Stomach (tissue), 4 donors: Measurements from ENCODE around the gene BOD1L1.

ENCODE experiments used
- POLR2A ChIP-seq, 4 donors: fragments of 450-650 bp; IDR thresholded peaks; one replicate each; pipeline ENCODE4 v1.6.1; 2016; ENCODE audit warnings: antibody characterized with exemption in 4 of 4, control low read depth in 2 of 4, mild to moderate bottlenecking in 1 of 4, moderate library complexity in 1 of 4
- POLR2AphosphoS5 ChIP-seq, 3 donors: sonication (generic); formaldehyde crosslinking; IDR thresholded peaks; one replicate each; pipeline ENCODE4 v1.6.1; 2016; ENCODE audit warnings: antibody characterized with exemption in 3 of 3
- TF ChIP-seq, protein P1 (sequence below), 7 experiments: fragments of 450-650 bp in 4 of 7; fragments of 200-600 bp in 3 of 7; sonication (generic) in 3 of 7; IDR thresholded peaks; one replicate each; pipeline ENCODE4 v1.5.1; 2016 to 2019; ENCODE audit warnings: antibody characterized with exemption in 7 of 7, control low read depth in 2 of 7, mild to moderate bottlenecking in 1 of 7

DNA sequence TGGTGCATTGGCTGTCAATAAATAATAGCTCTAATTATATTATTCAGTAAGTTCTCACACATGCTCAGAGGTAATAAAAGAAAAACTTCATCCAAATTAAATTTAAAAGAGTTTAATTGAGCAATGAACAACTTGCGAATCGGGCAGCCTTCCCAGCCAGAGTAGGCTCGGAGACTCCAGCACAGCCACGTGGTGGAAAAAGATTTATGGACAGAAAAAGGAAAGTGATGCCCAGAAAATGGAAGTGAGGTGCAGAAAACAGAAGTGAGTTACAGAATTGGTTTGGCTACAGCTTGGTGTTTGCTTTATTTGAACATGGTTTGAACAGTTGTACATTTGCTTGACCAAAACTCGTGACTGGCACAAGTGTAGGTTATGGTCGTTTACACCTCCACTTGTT, 13.6 kb upstream of the BOD1L1 start:
- TF ChIP-seq POLR2A (IDR thresholded peaks at IDR 0.05) (no peak), POLR2AphosphoS5 (IDR thresholded peaks at IDR 0.05) (no peak)
- TF ChIP-seq, protein P1, sequence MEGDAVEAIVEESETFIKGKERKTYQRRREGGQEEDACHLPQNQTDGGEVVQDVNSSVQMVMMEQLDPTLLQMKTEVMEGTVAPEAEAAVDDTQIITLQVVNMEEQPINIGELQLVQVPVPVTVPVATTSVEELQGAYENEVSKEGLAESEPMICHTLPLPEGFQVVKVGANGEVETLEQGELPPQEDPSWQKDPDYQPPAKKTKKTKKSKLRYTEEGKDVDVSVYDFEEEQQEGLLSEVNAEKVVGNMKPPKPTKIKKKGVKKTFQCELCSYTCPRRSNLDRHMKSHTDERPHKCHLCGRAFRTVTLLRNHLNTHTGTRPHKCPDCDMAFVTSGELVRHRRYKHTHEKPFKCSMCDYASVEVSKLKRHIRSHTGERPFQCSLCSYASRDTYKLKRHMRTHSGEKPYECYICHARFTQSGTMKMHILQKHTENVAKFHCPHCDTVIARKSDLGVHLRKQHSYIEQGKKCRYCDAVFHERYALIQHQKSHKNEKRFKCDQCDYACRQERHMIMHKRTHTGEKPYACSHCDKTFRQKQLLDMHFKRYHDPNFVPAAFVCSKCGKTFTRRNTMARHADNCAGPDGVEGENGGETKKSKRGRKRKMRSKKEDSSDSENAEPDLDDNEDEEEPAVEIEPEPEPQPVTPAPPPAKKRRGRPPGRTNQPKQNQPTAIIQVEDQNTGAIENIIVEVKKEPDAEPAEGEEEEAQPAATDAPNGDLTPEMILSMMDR (IDR thresholded peaks at IDR 0.05): no peak
